ENCODE results near the gene LMAN2.
"Not testable (repeated sequence)": the region's sequence is repeated elsewhere in the genome, so short reads cannot be mapped to it uniquely, and the experiment has no call there.

The LMAN2 gene

GRCh38 chr5:177306674-177307543 lies 44.6 kb downstream of the LMAN2 start:
- no peak for DNase-seq (ENCODE audit: low spot score)

- DNase-seq (ENCODE audit: low spot score): not testable (repeated sequence)
Measured at GRCh38 chr5:177306103-177306640, 45.3 kb downstream of the LMAN2 start.

DNA sequence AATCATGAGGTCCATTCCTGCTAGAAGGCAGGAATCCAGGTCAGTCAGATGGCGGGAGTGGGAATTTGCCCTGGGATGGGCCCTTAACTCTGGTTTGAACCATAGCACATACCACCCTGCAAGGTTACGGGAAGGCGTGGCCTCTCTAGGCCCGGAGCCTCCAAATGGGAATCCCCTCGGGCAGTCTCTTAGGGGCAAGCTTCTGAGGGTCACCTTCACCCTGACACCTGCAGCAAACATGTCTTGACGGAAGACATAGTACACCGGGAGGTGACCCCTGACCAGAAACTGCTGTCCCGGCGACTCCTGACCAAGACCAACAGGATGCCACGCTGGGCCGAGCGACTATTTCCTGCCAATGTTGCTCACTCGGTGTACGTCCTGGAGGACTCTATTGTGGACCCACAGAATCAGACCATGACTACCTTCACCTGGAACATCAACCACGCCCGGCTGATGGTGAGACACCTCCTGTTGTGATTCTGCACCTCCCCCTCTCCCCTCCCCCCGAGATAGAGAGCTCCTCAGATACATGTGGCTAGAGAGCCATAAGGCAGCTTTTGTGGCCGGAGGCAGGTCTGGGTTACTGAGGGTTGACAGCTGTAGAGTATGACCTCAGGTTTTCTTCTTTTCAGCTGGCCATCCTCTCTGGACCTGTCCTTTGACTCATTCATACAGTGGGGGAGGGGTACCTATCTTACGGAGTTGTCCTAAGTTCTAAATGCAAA lies 46.9 kb downstream of the LMAN2 start:
- DNase-seq (ENCODE audit: low spot score): no peak

DNA sequence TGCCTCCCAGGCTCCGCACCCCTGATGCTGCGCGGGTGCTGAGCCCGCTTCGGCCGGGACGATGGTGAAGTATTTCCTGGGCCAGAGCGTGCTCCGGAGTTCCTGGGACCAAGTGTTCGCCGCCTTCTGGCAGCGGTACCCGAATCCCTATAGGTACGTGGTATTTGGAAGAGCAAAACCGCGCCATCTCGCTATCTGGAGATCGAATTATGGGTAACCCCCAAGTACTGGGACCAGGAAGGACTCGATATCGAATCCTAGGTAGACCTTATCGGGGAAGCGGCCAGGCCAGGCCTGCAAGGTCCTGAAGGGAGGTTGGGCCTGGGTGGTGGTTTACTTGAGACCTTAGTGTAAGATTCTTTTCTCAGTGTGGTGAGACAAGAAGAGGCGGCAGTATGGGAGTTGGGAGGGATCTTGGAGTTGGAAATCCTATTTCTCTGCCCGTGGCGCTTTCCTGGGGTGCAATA lies 47.5 kb downstream of the LMAN2 start:
- DNase-seq (ENCODE audit: low spot score): no peak

DNA sequence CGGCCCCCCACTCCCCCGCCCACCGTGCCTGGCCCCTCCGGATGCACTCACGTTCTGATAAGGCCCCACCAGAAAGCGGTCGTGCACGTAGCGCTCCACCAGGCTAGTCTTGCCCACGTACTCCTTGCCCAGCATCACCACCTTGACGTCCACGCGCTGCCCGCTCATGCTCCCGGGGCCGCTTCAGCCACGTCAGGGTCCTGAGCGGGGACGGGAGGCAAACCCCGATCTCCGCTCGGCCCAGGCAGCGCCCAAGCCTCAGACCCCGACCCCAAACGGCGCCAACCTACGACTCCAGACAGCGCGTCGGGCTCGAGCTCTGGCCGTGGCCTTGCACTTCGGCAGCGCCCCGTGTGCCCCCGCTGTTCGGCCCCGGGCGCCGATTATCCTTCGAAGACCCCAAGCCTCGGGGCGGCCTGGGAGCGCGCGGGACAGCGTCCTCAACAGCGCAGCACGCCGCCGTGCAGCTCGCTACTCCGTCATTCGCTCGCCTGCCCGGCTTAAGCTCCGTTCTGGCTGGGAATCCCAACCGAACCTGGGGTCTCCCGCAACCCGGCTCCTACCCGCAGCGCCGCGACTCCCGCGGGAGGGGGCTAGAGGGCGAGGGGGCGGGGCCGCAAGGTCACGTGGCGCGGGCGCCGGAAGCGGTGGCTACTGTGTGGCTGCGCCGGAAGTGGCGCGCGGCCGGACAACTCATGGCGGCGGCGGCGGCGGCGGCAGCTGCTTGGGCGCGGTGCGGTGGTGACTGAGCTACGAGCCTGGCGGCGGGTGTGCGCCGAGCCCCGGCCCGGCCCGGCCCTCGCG lies 48.1 kb downstream of the LMAN2 start, which contains the start of the genes PRELID1 and RAB24:
Gene PRELID1 (plus strand): TSS at position 679 of the 804 bp plus-strand sequence. CDS start 187 bp downstream, outside the sequence.
Gene RAB24 (minus strand): TSS at position 599 of the 804 bp plus-strand sequence. CDS start 431 bp downstream, at position 168.
- DNase-seq (ENCODE audit: low spot score): peak; percentile 96

DNA sequence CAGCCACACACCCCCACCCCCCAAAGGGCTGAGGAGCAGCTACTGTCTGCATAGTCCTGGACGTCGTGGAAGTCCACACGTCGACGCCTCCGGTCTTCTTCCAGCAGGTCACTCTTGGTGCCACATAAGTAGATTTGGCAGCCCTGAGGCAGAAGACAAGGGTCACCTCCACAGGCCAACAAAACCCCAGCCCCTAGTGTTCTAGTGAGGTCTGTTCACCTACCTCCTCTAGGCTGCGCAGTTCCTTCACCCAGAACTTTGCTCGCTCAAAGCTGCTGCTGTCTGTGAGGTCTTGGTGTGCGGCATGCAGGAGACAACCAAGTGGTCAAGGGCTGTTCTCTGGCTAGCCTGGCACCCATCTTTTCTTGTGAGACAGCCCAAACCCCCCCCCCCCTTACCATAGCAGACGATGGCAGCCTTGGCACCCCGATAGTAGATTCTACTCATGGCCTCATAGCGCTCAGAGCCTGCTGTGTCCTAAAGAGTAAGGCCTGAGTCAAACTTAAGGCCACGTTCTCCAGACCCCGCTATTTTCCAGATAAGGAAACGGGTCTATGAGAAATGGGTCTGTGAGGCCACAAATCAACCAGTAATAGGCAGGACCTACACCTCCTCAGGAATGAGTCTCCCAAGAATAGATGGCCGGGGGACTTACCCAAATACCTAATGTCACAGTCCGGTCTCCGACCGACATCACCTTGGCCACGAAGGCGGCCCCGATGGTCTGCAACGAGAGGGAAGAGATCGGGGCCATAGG lies 48.9 kb downstream of the LMAN2 start:
- no peak for DNase-seq (ENCODE audit: low spot score)

DNA sequence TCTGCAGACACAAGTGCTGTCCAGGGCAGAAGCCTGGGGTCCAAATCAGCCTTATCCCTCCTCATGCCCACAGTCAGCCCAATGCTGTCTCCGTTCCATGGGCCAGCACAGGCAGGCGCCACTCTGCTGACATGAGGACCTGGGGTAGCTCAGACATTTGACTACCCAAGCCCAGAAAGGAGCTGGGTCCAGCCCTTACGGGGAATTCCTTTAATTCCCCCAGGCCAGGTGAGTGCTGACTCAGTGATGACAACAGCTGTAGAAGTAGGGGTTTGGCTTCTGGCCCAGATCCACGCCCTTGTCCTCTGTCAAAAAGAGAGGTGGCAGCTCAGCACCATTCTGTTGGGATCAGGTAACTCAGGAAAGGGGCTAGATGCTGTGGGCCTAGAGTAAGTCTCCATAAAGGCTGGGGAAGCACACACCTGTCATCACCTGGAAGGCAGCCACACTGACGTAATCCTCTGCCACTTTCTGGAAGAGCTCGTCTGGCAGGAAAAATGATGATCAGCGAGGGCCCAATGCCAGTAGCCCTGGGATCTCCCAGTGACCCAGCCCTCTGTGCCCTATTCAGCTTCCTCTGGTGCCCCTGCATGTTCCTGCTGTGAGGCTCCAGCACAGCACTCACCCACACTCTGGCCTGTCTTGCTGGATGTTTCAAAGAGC lies 49.8 kb downstream of the LMAN2 start:
- no peak for DNase-seq (ENCODE audit: low spot score)

GRCh38 chr5:177300951-177301350 lies 50.5 kb downstream of the LMAN2 start:
- DNase-seq (ENCODE audit: low spot score): no peak

DNA sequence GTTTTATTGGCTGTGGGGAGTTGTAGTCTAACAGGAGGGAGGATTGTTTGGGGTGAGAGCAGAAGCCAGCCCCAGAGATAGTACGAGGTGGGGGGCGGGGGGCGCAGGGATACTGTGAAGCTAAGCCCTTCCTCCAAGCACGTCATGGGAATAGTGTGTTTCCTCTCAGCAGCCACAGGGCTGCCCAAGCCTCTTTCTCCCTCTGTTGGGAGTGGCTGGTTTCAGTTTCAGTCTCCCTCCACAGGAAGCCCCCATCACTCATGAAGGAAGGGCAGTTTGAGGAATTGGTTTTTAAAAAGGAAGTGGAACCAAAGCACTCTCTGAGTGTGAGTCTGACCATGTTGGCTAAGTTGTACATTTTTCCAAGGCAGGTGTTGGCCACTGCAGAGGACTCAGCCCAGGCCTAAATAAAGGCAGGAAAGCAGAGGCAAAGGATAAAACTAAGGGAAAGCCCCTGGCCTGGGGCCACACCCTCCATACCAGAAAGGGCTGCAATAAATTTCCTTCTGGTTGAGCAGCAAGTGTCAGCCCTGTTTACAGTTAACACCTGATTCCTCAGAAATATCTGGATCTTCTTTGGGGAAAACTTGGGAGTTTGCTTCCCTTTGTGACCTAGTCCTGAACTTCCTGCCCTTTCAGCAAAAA lies 51.1 kb downstream of the LMAN2 start:
- no peak for DNase-seq (ENCODE audit: low spot score)

- DNase-seq (ENCODE audit: low spot score): no peak
Measured at GRCh38 chr5:177299697-177300096, 51.8 kb downstream of the LMAN2 start.

- DNase-seq (ENCODE audit: low spot score): no peak
Measured at GRCh38 chr5:177297922-177298321, 53.5 kb downstream of the LMAN2 start.

- no peak for DNase-seq (ENCODE audit: low spot score)
Measured at GRCh38 chr5:177296581-177296980, 54.9 kb downstream of the LMAN2 start.

DNA sequence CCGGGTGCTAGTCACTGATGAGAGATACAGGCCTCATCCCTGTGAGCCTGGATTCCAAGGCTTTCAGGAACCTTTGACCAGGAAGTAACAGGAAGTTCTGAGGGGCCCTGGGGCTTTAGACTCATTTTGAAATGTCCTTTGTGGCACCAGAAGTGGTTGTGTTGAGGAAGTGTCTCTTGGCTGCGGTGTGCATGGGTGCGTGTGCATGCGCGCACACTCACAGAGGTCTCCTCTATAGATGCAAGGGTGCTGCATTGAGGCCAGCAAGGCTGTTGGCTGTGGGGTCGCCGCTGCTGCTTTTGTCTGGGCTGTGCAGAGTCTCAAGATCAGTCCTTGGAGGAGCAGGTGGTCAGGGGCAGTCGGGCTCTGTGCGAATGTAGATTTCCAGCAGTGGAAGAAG lies 55.5 kb downstream of the LMAN2 start:
- no peak for DNase-seq (ENCODE audit: low spot score)

DNA sequence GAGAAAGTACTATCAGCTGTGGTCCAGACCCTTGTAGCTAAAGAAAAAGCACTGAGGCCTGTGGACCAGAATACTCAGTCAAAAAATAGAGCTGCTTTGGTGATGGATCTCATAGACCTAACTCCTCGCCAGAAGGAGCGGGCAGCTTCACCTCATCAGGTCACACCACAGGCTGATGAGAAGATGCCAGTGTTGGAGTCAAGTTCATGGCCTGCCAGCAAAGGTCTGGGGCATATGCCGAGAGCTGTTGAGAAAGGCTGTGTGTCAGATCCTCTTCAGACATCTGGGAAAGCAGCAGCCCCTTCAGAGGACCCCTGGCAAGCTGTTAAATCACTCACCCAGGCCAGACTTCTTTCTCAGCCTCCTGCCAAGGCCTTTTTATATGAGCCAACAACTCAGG lies 56.8 kb downstream of the LMAN2 start:
- DNase-seq (ENCODE audit: low spot score): no peak

GRCh38 chr5:177293819-177294581 lies 57.5 kb downstream of the LMAN2 start:
- DNase-seq (ENCODE audit: low spot score): no peak

DNA sequence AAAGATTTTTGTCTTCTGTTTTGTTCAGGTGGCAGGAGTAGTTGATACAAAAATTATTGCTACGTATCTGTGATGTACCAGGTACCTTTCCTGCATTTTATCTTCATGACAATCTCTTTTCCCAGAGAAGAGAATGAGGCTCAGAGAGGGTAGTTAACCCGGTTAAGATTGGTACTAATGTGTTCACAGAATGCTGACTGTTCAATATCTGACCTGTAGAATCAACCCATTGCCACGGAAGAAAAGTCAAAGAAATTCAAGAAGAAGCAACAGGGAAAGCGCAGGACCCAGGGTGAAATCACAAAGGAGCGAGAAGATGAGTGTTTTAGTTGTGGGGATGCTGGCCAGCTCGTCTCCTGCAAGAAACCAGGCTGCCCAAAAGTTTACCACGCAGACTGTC lies 59.7 kb downstream of the LMAN2 start:
- DNase-seq (ENCODE audit: low spot score): no peak

DNA sequence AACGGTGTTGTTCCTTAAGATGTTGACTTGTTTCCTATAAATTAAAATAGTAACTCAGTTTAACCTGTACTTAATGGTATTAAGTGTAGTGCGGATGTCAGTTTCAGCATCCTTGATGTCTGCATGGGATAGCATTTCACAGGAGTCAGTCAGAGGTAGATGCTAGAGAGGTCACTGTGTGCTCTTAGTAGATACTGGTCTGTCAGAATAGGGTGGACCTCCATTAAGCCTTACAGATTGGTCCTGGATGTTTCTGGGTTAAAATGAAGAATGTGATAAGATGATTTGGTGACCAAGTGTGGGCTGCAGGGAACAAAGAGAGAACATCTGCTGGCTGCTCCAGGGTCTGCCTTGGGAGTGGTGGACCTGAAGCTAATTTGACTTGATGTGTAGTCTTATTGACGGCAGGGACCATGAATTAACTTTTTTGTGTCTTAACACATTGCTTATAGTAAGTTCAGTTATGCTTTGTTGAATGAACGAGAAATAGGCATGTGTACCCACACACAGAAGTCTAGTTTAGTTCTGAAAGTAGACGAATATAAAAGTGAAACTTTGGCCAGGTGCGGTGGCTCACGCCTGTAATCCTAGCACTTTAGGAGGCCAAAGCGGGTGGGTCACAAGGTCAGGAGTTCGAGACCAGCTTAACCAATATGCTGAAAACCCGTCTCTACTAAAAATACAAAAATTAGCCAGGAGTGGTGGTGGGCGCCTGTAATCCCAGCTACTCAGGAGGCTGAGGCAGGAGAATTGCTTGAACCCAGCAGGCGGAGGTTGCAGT lies 60.5 kb downstream of the LMAN2 start:
- DNase-seq (ENCODE audit: low spot score): no peak

- DNase-seq (ENCODE audit: low spot score): no peak
Measured at GRCh38 chr5:177288191-177288590, 63.3 kb downstream of the LMAN2 start.

Data from D341Med (cell line).